Neural crest cell (in vitro differentiated cells): ENCODE data around the gene ARID3A. TPM values are rescaled to one million over a fixed set of nuclear protein-coding genes. Genes with fewer than 3 reads are reported as not detected.
A peak's percentile ranks its signal among the peaks of the same experiment; 100 is the strongest.

Source experiments
- DNase-seq: peaks from one replicate; pipeline ENCODE4 v3.0.0; 2021; ENCODE audit warnings: low read depth, mixed read lengths, low spot score
- H3K27ac Mint-ChIP-seq: one replicate; pipeline ENCODE4 v1.8.0; 2021; ENCODE audit warnings: mild to moderate bottlenecking, mixed read lengths; ENCODE audit not compliant: unreplicated experiment
- H3K27me3 Mint-ChIP-seq: 2 replicates; pipeline ENCODE4 v1.8.0; 2021; ENCODE audit warnings: low read depth, mild to moderate bottlenecking, mixed read lengths
- H3K36me3 Mint-ChIP-seq: 2 replicates; pipeline ENCODE4 v1.8.0; 2021; ENCODE audit warnings: low read depth, mild to moderate bottlenecking, mixed read lengths
- H3K4me1 Mint-ChIP-seq: 2 replicates; pipeline ENCODE4 v1.8.0; 2021; ENCODE audit warnings: mixed read lengths
- H3K4me3 Mint-ChIP-seq: one replicate; pipeline ENCODE4 v1.8.0; 2021; ENCODE audit warnings: mild to moderate bottlenecking, mixed read lengths
- H3K9me3 Mint-ChIP-seq: 2 replicates; pipeline ENCODE4 v1.8.0; 2021; ENCODE audit warnings: mixed read lengths
- total RNA-seq: library from RNA; stranded (reverse); gene quantifications from 2 replicates; pipeline ENCODE4 v1.2.1, GENCODE V29; 2021
- TF ChIP-seq, protein P1 (sequence below): fragments of 200-600 bp; sonication (generic); conservative IDR thresholded peaks from 2 replicates; pipeline ENCODE4 v1.5.0; 2021; ENCODE audit warnings: antibody characterized with exemption, mild to moderate bottlenecking

Gene ARID3A
- total RNA-seq, 1 donor from 2014 or later: 48.4 TPM

DNA sequence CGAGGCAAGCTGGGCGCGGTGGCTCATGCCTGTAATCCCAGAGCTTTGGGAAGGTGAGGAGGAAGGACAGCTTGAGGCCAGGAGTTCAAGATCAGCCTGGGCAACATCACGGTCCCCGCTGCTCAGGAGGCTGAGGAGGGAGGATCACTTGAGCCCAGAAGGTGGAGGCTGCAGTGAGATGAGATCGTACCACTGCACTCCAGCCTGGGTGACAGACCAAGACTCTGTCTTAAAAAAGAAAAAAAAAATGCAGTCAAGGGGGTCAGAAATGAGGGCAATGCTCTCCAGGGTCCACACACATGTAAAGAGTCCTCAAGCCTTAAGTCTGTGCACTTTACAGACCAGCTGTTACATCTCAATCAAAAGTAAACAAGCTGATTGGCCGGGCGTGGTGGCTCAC lies 21.3 kb upstream of the ARID3A start:
- H3K36me3 Mint-ChIP-seq: no peaks in the 10 kb centered on the region
- no peaks in the 10 kb centered on the region for H3K4me1 Mint-ChIP-seq
- no peak overlapping the region for H3K4me3 Mint-ChIP-seq
- H3K27me3 Mint-ChIP-seq: no peaks in the 10 kb centered on the region
- H3K27ac Mint-ChIP-seq: no peak overlapping the region
- DNase-seq: no peak
- TF ChIP-seq, protein P1, sequence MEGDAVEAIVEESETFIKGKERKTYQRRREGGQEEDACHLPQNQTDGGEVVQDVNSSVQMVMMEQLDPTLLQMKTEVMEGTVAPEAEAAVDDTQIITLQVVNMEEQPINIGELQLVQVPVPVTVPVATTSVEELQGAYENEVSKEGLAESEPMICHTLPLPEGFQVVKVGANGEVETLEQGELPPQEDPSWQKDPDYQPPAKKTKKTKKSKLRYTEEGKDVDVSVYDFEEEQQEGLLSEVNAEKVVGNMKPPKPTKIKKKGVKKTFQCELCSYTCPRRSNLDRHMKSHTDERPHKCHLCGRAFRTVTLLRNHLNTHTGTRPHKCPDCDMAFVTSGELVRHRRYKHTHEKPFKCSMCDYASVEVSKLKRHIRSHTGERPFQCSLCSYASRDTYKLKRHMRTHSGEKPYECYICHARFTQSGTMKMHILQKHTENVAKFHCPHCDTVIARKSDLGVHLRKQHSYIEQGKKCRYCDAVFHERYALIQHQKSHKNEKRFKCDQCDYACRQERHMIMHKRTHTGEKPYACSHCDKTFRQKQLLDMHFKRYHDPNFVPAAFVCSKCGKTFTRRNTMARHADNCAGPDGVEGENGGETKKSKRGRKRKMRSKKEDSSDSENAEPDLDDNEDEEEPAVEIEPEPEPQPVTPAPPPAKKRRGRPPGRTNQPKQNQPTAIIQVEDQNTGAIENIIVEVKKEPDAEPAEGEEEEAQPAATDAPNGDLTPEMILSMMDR: no peak
- no peaks in the 10 kb centered on the region for H3K9me3 Mint-ChIP-seq

DNA sequence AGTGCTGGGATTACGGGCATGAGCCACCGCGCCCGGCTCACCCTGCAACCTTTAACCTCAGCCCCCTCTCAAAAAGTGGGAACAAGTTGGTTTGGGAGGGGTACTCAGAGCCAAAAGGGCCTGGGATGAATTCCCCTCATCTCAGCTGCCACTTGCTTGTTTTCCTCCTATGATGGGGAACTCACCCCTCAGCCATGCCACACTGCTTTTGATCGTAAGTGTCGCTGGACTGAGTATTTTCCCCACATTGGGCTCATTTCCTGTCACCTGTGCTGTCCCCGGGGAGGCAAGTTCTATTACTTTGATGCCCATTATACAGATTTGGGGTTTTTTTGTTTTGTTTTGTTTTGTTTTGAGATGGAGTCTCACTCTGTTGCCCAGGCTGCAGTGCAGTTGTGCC lies 19.4 kb upstream of the ARID3A start:
- no peak for DNase-seq
- no peak overlapping the region for H3K4me3 Mint-ChIP-seq
- TF ChIP-seq, protein P1: no peak
- no peaks in the 10 kb centered on the region for H3K4me1 Mint-ChIP-seq
- H3K36me3 Mint-ChIP-seq: no peaks in the 10 kb centered on the region
- H3K27ac Mint-ChIP-seq: no peak overlapping the region
- no peaks in the 10 kb centered on the region for H3K9me3 Mint-ChIP-seq
- no peaks in the 10 kb centered on the region for H3K27me3 Mint-ChIP-seq

DNA sequence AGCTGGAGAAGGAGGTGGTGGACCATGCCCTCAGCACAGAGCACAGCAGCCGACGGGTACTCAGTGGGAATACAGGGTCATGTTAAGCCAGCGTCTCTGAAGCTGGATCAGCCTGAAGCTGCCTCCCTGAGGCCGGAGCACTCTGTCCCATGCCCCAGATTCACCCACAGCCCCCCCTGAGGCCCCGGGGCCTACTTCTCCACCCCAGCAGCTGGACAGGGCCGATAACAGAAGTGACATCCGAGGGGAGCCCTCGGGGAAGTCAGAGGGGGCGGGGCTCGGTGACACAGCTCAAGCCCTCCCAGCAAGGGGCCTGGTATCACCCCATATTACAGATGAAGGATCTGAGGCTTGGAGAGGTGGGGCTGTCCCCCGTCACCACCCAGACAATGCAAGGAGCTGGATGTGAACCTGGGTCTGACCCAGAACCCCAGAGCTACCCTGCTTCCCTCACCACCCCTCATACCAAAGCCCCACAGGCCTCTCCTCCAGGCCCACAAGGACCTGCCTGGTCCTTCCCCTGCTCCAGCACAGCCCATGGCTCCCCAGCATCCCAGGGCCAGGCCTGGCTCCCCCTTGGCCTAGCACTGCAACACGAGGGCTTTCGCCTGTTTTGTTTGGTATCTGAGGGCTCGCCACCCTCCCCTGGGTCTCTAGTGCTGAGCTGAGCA lies 18.5 kb upstream of the ARID3A start:
- TF ChIP-seq, protein P1: no peak
- no peak overlapping the region for H3K27ac Mint-ChIP-seq
- no peak for DNase-seq
- no peaks in the 10 kb centered on the region for H3K4me1 Mint-ChIP-seq
- no peaks in the 10 kb centered on the region for H3K36me3 Mint-ChIP-seq
- no peaks in the 10 kb centered on the region for H3K9me3 Mint-ChIP-seq
- no peak overlapping the region for H3K4me3 Mint-ChIP-seq
- H3K27me3 Mint-ChIP-seq: no peaks in the 10 kb centered on the region

DNA sequence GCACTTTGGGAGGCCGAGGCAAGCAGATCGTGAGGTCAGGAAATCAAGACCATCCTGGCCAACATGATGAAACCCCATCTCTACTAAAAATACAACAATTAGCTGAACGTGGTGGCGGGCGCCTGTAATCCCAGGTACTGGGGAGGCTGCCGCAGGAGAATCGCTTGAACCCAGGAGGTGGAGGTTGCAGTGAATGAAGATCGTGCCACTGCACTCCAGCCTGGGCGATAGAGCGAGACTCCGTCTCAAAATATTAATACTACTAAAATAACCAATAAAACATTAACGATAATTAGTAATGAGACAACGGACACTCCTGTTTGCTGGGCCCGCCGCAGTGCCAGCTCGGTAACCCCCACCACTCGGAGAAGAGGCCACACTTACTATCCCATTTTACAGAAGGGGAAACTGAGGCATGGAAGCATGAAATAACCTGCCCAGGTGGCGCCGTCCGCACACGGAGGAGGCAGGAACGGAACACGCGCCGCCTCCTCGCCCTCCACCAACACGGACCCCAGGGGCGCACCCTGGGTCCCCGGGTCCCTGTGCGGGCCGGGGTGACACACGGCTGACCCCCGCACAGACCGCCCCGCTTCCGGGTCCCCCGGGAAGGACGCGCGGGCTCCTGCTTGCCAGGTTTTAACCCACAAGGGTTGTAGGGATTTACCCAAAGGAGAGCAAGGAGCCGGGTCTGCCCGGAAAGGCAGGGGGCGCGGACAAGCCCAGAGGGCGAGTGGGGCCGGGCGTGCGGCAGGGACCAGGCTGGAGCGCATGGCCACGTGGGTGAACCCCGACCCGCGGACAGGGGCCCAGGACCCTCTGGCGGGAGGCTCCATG lies 14.4 kb upstream of the ARID3A start:
- no peak overlapping the region for H3K27ac Mint-ChIP-seq
- peaks cover 6% of the 10 kb centered on the region for H3K27me3 Mint-ChIP-seq
- H3K4me1 Mint-ChIP-seq: no peaks in the 10 kb centered on the region
- no peaks in the 10 kb centered on the region for H3K36me3 Mint-ChIP-seq
- DNase-seq: no peak
- TF ChIP-seq, protein P1: no peak
- no peaks in the 10 kb centered on the region for H3K9me3 Mint-ChIP-seq
- H3K4me3 Mint-ChIP-seq: peak overlapping the region; percentile 84

DNA sequence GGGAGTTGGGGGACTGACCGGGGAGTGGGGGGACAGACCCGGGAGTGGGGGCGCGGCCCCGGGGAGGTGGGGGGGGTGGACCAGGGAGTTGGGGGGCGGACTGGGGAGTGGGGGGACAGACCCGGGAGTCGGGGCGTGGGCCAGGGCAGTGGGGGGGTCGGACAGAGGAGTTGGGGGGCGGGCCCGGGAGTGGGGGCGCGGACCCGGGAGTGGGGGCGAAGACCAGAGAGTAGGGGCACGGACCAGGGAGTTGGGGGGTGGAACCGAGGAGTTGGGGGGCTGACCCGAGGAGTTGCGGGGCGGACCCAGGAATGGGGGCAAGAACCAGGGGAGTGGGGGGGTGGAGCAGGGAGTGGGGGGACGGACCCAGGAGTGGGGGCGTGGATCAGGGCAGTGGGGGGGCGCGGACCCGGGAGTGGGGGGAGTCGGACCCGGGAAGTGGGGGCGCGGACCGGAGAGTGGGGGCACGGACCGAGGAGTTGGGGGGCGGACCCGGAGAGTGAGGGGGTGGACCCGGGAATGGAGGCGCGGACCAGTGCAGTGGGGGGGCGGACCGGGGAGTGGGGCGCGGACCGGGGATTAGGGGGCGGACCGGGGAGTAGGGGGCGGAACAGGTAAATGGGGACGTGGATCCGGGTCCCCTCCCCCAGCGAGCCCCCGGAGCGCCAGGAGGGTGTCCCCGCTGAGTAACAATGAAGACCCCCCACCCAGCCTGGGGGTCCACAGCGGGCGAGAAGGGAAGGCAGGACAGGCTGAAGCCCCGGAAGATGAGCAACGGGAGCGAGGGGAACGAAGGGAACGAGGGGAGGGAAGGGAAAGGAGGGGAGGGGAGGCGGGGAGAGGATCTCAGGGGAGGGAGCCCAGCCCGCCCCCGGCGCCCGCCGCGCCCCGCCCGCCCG lies 13.4 kb upstream of the ARID3A start:
- no peak for DNase-seq
- peak overlapping the region; percentile 72 for H3K4me3 Mint-ChIP-seq
- TF ChIP-seq, protein P1: no peak
- H3K4me1 Mint-ChIP-seq: no peaks in the 10 kb centered on the region
- peaks cover 10% of the 10 kb centered on the region for H3K27me3 Mint-ChIP-seq
- H3K27ac Mint-ChIP-seq: no peak overlapping the region
- no peaks in the 10 kb centered on the region for H3K36me3 Mint-ChIP-seq
- no peaks in the 10 kb centered on the region for H3K9me3 Mint-ChIP-seq
